AG09309 (cell line): ENCODE results near the gene CFAP92.

ENCODE experiments used
- DNase-seq: peaks from one replicate; pipeline ENCODE4 v3.0.0-alpha.2; 2010; ENCODE audit warnings: low read depth
- H3K4me3 ChIP-seq: 2 replicates; pipeline ENCODE4 v1.5.1; 2011; ENCODE audit warnings: mild to moderate bottlenecking, low read depth, low read length, moderate library complexity; ENCODE audit not compliant: control insufficient read depth
- TF ChIP-seq, protein P1 (sequence below): IDR thresholded peaks from 2 replicates; pipeline ENCODE4 v1.5.1; 2011; ENCODE audit warnings: mild to moderate bottlenecking, low read depth, low read length, inconsistent platforms; ENCODE audit not compliant: insufficient read depth, control insufficient read depth; ENCODE audit errors: missing control alignments

CFAP92 gene

DNA sequence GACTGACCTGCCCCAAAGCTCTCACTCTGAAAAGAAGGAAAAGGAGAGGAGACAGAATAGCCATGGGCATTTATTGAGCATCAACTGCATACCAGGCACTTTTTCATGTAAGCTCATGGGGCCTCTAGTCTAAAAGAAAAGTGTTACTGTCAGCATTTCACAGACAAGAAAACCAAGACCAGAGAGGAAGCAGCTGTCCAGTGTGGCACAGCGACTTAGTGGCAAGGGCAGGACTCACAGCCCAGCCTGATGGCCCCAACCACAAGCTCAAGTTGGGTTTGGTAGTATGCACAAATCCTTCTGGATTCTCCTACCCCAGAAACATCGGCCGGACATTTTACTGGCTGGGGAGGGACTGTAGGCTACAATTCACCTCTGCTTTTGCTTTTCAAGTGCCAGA, 13.0 kb upstream of the CFAP92 start:
- no peak overlapping the region for H3K4me3 ChIP-seq
- no peak for DNase-seq
- TF ChIP-seq, protein P1, sequence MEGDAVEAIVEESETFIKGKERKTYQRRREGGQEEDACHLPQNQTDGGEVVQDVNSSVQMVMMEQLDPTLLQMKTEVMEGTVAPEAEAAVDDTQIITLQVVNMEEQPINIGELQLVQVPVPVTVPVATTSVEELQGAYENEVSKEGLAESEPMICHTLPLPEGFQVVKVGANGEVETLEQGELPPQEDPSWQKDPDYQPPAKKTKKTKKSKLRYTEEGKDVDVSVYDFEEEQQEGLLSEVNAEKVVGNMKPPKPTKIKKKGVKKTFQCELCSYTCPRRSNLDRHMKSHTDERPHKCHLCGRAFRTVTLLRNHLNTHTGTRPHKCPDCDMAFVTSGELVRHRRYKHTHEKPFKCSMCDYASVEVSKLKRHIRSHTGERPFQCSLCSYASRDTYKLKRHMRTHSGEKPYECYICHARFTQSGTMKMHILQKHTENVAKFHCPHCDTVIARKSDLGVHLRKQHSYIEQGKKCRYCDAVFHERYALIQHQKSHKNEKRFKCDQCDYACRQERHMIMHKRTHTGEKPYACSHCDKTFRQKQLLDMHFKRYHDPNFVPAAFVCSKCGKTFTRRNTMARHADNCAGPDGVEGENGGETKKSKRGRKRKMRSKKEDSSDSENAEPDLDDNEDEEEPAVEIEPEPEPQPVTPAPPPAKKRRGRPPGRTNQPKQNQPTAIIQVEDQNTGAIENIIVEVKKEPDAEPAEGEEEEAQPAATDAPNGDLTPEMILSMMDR: no peak

DNA sequence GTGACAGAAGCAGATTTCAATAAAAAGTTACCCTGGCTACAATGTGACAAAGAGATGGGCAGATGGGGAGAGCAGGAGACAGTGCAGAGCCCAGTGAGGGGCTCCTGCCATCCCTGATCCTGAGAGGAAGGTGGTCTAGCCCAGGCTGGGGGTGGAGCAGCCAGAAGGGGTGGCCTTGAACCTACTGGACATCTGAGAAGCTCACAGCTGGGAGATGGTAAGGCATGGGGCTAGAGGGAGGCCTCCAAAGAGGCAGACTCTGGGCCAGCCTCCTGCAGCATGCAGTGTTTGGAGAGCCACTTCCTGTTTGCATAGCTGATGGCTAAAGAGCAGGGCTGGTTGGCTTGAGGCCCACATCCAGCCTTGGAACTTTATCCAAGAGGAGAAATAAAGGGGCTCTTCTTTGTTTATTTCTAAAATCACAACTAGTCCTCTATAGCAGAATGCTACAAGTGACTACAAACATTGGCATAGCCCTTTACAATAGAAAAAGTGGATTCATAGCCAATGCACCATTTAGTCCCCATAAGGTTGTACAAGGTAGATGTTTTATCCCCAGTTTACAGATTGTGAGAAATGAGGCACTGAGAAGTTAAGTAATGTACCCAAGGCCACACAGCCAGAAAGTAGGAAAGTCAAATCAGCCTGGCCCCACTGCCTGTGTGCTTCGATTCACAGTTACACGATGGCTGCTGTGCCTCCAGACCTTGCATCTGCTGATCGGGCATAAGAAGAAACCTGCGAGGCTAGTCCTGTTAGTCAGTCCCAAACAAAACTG, 11.8 kb upstream of the CFAP92 start:
- DNase-seq: no peak

DNA sequence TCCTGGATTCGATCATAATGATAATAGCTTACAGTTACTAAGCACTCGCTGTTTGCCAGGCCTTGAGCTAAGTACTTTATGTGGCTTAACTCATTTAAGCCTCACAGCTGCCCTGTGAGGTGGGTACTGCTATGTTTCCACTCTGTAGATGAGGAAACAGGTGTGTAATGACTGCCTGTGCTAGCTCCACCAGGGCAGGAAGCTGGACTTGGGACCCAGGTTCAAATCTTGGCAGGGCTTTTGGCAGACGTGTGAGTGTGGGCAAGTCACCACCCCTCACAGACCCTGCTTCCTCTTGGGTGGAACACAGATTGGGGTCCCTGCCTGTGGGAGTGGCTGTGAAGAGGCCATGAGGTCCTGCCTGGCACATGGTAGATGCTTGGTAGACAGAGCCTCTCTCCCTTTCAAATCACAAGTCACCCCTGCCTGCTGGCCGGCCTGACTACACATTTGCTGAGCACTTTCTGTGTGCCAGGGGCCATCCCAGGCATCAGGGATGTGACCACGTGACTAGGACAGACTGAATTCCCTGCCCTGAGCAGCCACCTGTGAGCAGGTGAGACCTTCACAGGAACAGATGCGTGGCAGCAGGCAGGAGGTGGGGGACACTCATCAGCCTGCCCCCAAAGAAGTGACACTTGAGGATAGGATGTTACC, 10.9 kb upstream of the CFAP92 start:
- H3K4me3 ChIP-seq: no peak overlapping the region
- TF ChIP-seq, protein P1: no peak
- no peak for DNase-seq

More for the DNA sequence above, 11.8 kb upstream of the CFAP92 start:
- H3K4me3 ChIP-seq: no peak overlapping the region
- TF ChIP-seq, protein P1: no peak

DNA sequence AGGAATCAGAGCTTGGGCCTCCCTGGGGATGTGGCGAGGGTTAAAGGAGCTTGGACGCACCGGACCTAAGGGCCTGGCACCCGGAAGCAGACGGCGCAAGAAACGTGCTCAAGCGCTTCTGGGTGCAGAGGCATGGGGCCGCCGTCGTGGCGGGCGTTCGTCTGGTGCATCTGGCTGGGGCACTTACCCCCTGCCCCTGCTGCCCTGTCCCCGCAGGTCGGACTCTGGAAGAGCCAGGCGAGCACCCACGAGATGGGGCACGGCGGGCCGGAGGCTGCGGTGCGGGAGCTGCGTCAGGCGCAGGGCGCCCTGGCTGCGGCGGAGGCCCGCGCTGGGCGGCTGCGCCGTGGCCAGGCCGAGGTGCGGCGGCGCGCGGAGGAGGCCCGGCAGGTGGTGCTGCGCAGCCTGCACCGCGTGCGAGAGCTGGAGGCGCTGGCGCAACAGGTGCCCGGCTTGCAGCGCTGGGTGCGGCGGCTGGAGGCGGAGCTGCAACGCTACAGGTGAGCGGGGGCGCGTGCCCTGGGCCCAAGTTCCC, 9.8 kb upstream of the CFAP92 start:
- H3K4me3 ChIP-seq: no peak overlapping the region
- TF ChIP-seq, protein P1: no peak
- DNase-seq: no peak

DNA sequence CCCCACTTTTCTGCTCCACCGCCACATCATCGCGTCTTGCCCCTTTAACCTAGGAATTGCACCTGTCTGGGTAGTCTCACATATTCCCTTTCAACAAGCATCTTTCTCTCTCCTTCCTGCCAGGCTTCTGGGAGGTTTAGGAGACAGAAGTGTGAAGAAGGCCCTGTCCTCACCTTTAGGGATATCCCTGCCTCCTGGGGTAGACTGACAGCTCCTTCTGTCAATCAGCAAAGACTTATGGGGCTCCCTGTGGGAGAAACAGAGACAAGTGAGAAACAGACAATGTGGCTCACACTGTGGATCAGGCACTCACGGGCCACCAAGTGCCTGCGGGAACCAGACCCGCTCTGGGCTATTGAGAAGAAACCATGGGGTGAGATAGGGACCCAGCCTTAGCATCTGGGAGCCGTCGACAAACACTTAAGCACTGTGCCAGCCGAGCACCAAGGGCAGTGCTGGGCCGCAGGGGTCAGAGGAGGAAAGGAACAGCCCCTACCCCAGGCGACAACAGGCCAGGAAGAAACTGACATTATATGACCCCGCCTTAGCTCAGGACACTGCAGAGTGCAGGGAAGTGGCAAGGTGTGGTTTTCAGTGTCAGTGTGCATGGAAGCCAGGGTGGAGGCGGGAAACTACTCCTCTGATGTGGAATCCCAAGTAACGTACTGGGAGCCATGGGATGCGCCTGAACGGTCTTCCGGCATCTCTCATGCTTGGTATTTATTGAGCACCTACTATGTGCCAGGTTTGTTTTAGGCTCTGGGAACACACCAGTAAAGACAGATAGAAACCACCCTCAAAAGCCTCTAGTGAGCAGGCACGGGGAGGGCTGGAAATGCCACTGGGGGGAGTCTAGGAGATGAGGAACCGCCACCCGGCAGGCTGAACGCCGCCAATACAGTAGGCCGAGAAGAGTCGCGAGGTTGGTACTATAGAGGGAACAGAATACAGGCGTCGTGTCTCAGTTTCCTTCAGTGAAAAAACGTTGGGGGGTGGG, 9.0 kb upstream of the CFAP92 start:
- TF ChIP-seq, protein P1: no peak
- no peak overlapping the region for H3K4me3 ChIP-seq
- DNase-seq: no peak

DNA sequence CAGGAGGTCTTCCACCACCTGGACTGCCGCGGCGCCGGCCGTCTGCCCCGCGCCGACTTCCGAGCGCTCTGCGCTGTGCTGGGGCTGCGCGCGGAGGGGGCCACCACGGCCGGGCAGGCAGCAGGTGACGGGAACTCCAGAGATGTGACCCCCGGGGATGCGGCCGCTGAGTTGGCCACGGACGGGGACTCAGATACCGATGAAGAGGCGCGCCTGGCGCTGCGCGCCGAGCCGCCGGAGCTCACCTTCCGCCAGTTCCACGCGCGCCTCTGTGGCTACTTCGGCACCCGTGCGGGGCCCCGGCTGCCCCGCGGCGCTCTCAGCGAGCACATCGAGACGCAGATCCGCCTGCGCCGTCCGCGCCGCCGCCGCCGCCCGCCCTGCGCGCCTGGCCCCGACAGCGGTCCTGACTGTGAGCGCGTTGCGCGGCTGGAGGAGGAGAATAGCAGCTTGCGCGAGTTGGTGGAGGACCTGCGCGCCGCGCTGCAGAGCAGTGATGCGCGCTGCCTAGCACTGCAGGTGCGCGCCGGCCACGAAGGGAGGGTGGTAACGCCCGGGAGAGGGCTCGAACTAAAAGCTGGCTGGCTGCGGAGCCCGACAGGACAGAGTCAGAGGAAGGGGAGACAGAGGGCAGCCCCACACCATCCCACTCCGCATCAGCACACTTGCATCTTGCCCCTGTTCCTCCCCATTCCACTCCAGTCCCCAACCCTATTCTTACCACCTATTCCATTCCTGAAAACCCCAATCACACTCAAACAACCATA, 8.1 kb upstream of the CFAP92 start:
- no peak overlapping the region for H3K4me3 ChIP-seq
- DNase-seq: no peak
- TF ChIP-seq, protein P1: no peak
